Coronary artery (tissue), 2 donors: ENCODE data around the gene ATP9B.

ENCODE experiments used
- DNase-seq: peaks from one replicate; pipeline ENCODE4 v3.0.0-alpha.2; 2017; ENCODE audit warnings: low spot score
- H3K27ac ChIP-seq, 2 donors: fragments of 200-600 bp; sonication (generic); one replicate each; pipeline ENCODE4 v1.5.1; 2016 to 2019
- H3K4me3 ChIP-seq: fragments of 200-600 bp; sonication (generic); 2 replicates; pipeline ENCODE4 v1.5.1; 2016; ENCODE audit warnings: mild to moderate bottlenecking, moderate library complexity
- CTCF ChIP-seq: fragments of 200-600 bp; sonication (generic); IDR thresholded peaks from one replicate; pipeline ENCODE4 v1.5.1; 2019; ENCODE audit warnings: antibody characterized with exemption

Gene ATP9B

DNA sequence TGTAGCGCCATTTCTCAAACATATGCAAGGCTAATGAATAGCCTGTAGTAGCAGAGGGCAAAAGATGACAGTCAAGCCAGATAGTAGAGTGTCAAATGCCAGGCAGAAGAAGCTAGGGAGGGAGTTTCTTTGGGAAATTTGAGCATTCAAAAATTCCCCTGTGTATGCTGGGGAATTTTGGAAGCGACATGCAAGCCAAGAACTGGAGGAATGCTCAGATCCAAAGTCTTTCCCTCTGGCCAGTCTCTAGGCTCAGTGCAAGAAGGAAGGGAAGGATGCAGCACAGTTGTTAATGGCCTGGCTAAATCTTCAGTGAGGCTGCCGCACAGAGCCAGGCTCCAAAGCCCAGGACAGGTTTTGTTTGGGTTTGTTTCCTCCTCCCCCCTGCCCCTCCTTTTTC, 59.9 kb downstream of the ATP9B start:
- TF ChIP-seq CTCF: no peak
- no peak for DNase-seq
- Histone ChIP-seq H3K27ac (no peak overlapping the region), H3K4me3 (no peak overlapping the region)

DNA sequence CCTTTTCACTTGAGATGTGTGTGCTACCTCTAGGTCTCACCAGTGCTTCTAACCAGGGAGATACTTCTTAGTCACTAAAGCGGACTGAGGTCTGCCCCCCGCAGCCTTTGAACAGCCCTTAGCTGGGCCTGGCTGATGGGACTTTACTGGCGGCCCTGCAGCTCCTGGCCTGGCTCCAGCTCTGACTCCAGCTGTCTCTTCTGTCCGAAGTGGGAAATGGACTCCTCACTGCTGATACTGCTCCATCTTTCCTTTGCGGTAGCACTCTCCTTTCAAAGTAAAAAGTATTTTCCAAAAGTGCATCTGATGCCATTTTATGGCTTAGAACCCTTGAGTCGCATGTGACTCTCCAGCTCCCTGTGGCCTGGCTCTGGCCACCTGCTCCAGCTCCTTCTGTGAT, 64.5 kb downstream of the ATP9B start:
- no peak overlapping the region for H3K4me3 ChIP-seq
- H3K27ac ChIP-seq: no peak overlapping the region
- no peak for DNase-seq
- TF ChIP-seq CTCF: no peak

DNA sequence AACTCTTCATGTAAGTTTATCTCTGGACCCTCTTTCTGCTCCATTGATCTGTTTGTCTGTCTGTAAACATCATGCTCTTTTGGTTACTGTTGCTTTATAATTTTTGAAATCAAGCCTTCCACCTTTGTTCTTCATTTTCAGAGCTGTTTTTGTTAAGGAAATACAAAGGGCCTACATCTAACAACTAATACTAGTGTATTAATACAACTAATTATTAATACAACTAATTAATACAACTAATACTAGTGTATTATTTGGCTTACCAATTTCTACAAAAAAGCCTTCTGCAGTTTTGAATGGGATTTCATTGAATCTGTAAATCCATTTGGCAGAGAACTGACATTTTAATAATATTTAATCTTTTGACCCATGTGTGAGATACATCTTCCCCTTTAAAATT, 66.7 kb downstream of the ATP9B start:
- DNase-seq: no peak
- no peak overlapping the region for H3K27ac ChIP-seq
- H3K4me3 ChIP-seq: no peak overlapping the region
- no peak for TF ChIP-seq CTCF

GRCh38 chr18:79136742-79137141, 67.5 kb downstream of the ATP9B start:
- Histone ChIP-seq H3K27ac (no peak overlapping the region), H3K4me3 (no peak overlapping the region)
- TF ChIP-seq CTCF: no peak
- DNase-seq: no peak

GRCh38 chr18:79139206-79139605, 70.0 kb downstream of the ATP9B start:
- no peak for DNase-seq
- Histone ChIP-seq H3K27ac (no peak overlapping the region), H3K4me3 (no peak overlapping the region)
- no peak for TF ChIP-seq CTCF

DNA sequence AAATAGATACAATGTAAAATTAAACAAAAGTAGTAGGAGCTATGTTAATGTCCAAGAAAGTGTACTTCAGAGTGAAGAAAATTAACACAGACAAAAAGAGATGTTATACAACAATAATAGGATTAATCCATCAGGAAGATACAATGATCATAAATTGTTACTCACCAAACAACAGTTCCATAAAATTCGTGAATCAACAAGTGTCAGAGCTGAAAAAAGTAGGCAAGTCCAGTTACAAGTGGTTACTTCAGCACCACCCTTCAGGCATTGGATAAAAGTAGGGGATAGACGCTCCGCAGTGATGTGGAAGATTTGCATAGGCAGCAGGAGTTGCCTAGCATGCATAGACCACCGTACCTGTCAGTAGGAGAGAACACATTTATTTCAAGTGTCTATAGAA, 77.8 kb downstream of the ATP9B start:
- DNase-seq: no peak
- no peak overlapping the region for H3K4me3 ChIP-seq
- H3K27ac ChIP-seq: no peak overlapping the region
- no peak for TF ChIP-seq CTCF

DNA sequence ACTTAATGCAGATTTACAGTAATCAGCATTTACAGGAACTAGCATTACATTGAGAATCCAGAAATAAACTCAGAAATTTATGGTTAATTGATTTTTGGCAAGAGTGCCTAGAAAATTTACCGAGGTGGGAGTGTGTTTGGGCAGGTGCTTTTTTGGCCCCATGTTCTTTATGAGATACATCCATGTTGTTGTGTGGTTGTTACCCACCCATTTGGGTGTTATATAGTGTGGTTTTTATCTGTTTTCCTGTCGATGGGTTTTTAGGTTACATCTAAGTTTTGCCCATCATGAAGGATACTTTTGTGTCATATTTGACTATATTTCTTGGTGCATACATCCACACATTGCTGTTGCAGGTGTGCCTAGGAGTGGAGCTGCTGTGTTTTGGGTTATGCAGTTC, 82.0 kb downstream of the ATP9B start:
- DNase-seq: no peak
- no peak overlapping the region for H3K27ac ChIP-seq
- no peak overlapping the region for H3K4me3 ChIP-seq
- TF ChIP-seq CTCF: no peak
